IMR-90 (cell line): ENCODE measurements around the gene ERCC6. TPM values are rescaled to one million over a fixed set of nuclear protein-coding genes. Genes with fewer than 3 reads are reported as not detected.

Source experiments
- ATAC-seq: fragments of 200-7000 bp; cut with Tn5 transposase; 2 replicates; pipeline ENCODE4 v1.9.1; 2020; ENCODE audit warnings: low read depth, mild to moderate bottlenecking, moderate library complexity
- BruUV-seq: library from RNA; stranded (reverse); fragments of 400-500 nt; replicated peaks from 2 replicates; lab custom pipeline; 2021; lab: Mats Ljungman, UMichigan
- CTCF ChIA-PET: fragments of 300-600 bp; formaldehyde crosslinking; extraction: SDS; loops from one replicate; lab custom pipeline; 2021; ENCODE audit warnings: antibody characterized with exemption; lab: Yijun Ruan, JAX
- POLR2A ChIA-PET: fragments of 300-600 bp; sonication (Branson Sonifier 250); formaldehyde crosslinking; loops from one replicate; lab custom pipeline; 2022; ENCODE audit warnings: antibody characterized with exemption; ENCODE audit not compliant: unreplicated experiment; lab: Charles Lee
- DNase-seq: peaks from one replicate; pipeline ENCODE4 v3.0.0; 2013
- H2AFZ ChIP-seq: replicated peaks from 2 replicates; pipeline ENCODE3; 2013; ENCODE audit warnings: low read length, mild to moderate bottlenecking; ENCODE audit not compliant: poor library complexity
- H2AK5ac ChIP-seq: 2 replicates; pipeline ENCODE4 v1.6.1; 2013; ENCODE audit warnings: low read depth, low read length, inconsistent platforms
- H2AK9ac ChIP-seq: replicated peaks from 2 replicates; pipeline ENCODE3; 2013; ENCODE audit warnings: mild to moderate bottlenecking, low read depth, low read length, moderate library complexity; ENCODE audit not compliant: poor library complexity
- H2BK120ac ChIP-seq: 2 replicates; pipeline ENCODE4 v1.6.1; 2013; ENCODE audit warnings: low read depth, low read length, inconsistent platforms
- H2BK15ac ChIP-seq: 3 replicates; pipeline ENCODE4 v1.6.1; 2013; ENCODE audit warnings: low read depth, low read length, inconsistent platforms
- H2BK20ac ChIP-seq: 2 replicates; pipeline ENCODE4 v1.6.1; 2013; ENCODE audit warnings: low read depth, mild to moderate bottlenecking, inconsistent platforms, low read length, moderate library complexity
- H2BK5ac ChIP-seq: 2 replicates; pipeline ENCODE4 v1.6.1; 2013; ENCODE audit warnings: mild to moderate bottlenecking, low read depth, low read length, inconsistent platforms; ENCODE audit not compliant: poor library complexity, severe bottlenecking
- H3K14ac ChIP-seq: replicated peaks from 2 replicates; pipeline ENCODE4 v1.6.1; 2013; ENCODE audit warnings: low read depth, low read length, inconsistent platforms
- H3K18ac ChIP-seq: 2 replicates; pipeline ENCODE4 v1.6.1; 2013; ENCODE audit warnings: low read depth, low read length, control low read depth
- H3K23ac ChIP-seq: 2 replicates; pipeline ENCODE4 v1.6.1; 2013; ENCODE audit warnings: low read depth, low read length, inconsistent platforms
- H3K27ac ChIP-seq: 2 replicates; pipeline ENCODE4 v1.5.1; 2013; ENCODE audit warnings: mild to moderate bottlenecking, control low read depth, low read length; ENCODE audit not compliant: insufficient read depth
- H3K27me3 ChIP-seq: 2 replicates; pipeline ENCODE4 v1.6.1; 2013; ENCODE audit warnings: low read length; ENCODE audit not compliant: control insufficient read depth, insufficient read depth
- H3K36me3 ChIP-seq: 2 replicates; pipeline ENCODE4 v1.6.1; 2013; ENCODE audit warnings: low read length, mixed read lengths; ENCODE audit not compliant: control insufficient read depth, insufficient read depth
- H3K4ac ChIP-seq: 2 replicates; pipeline ENCODE4 v1.6.1; 2013; ENCODE audit warnings: low read depth, low read length, inconsistent platforms
- H3K4me1 ChIP-seq: 2 replicates; pipeline ENCODE4 v1.6.1; 2013; ENCODE audit warnings: low read length, mixed read lengths; ENCODE audit not compliant: control insufficient read depth, insufficient read depth
- H3K4me2 ChIP-seq: 2 replicates; pipeline ENCODE4 v1.6.1; 2013; ENCODE audit warnings: low read depth, mild to moderate bottlenecking, control low read depth, low read length, moderate library complexity
- H3K4me3 ChIP-seq: 2 replicates; pipeline ENCODE4 v1.5.1; 2013; ENCODE audit warnings: low read depth, mild to moderate bottlenecking, control low read depth, low read length, moderate library complexity; ENCODE audit not compliant: insufficient read depth
- H3K56ac ChIP-seq: 2 replicates; pipeline ENCODE4 v1.6.1; 2013; ENCODE audit warnings: low read length, inconsistent platforms; ENCODE audit not compliant: insufficient read depth; ENCODE audit errors: extremely low read depth
- H3K79me1 ChIP-seq, 2 experiments: 2 replicates each; pipeline ENCODE4 v1.6.1; 2013; ENCODE audit warnings: low read length in 2 of 2, inconsistent platforms in 1 of 2, low read depth in 1 of 2
- H3K9ac ChIP-seq: 2 replicates; pipeline ENCODE4 v1.6.1; 2013; ENCODE audit warnings: low read depth, low read length, control low read depth
- H3K9me1 ChIP-seq: 2 replicates; pipeline ENCODE4 v1.6.1; 2013; ENCODE audit warnings: low read length, inconsistent platforms; ENCODE audit not compliant: insufficient read depth
- H3K9me3 ChIP-seq: 2 replicates; pipeline ENCODE4 v1.6.1; 2013; ENCODE audit warnings: low read length; ENCODE audit not compliant: control insufficient read depth, insufficient read depth
- H4K20me1 ChIP-seq: 2 replicates; pipeline ENCODE4 v1.6.1; 2013; ENCODE audit warnings: low read length, inconsistent platforms; ENCODE audit not compliant: insufficient read depth
- H4K5ac ChIP-seq: 2 replicates; pipeline ENCODE4 v1.6.1; 2013; ENCODE audit warnings: mild to moderate bottlenecking, low read depth, low read length, control low read depth
- H4K8ac ChIP-seq, 2 experiments: 2 replicates each; pipeline ENCODE4 v1.6.1; 2013; ENCODE audit warnings: low read depth in 2 of 2, low read length in 2 of 2, control low read depth in 1 of 2, inconsistent platforms in 1 of 2
- H4K91ac ChIP-seq: 2 replicates; pipeline ENCODE4 v1.6.1; 2013; ENCODE audit warnings: low read depth, low read length, inconsistent platforms; ENCODE audit not compliant: insufficient read depth
- BHLHE40 ChIP-seq: fragments of 150-350 bp; IDR thresholded peaks from 2 replicates; pipeline ENCODE4 v1.6.1; 2016; ENCODE audit warnings: mild to moderate bottlenecking, low read depth, low read length
- CHD1 ChIP-seq: IDR thresholded peaks from 2 replicates; pipeline ENCODE4 v1.6.1; 2012; ENCODE audit warnings: low read depth, low read length, improper control_type of control experiment
- SMC3 ChIP-seq: fragments of 150-350 bp; IDR thresholded peaks from 2 replicates; pipeline ENCODE4 v1.6.1; 2016; ENCODE audit warnings: low read depth, mild to moderate bottlenecking, antibody characterized with exemption, low read length, moderate library complexity
- WGBS, 2 experiments: methylation state at CpG; one replicate each; pipeline versions ENCODE4 v1.1.5 to v1.1.7; 2013; ENCODE audit warnings: missing lambda C conversion rate in 2 of 2; ENCODE audit not compliant: insufficient read length in 1 of 2; ENCODE audit errors: extremely low coverage in 2 of 2; 5-methylcytosine and 5-hydroxymethylcytosine counted together
- dilution Hi-C: fragments of 300-500 bp; cut with HindIII; formaldehyde crosslinking; loops from one replicate; pipeline ENCODE4 v1.14.3; 2018; ENCODE audit warnings: low sequenced_read_pairs; ENCODE audit not compliant: unreplicated experiment
- in situ Hi-C: fragments of 300-500 bp; cut with MboI; formaldehyde crosslinking; loops from 3 replicates; pipeline ENCODE4 v1.14.3; 2019; ENCODE audit warnings: low sequenced_read_pairs, inconsistent platforms, mixed read lengths
- intact Hi-C: fragments of 100-400 bp; cut with micrococcal nuclease; formaldehyde crosslinking; loops from 2 replicates; pipeline ENCODE4 v1.10.0; 2022
- polyA plus RNA-seq, 3 experiments: library from polyadenylated mRNA; depleted of rRNA; stranded (reverse); fragments of >200 nt; gene quantifications; 2 replicates each; pipeline ENCODE4 v1.2.3, GENCODE V29; 2012; ENCODE audit warnings: low replicate concordance in 1 of 3
- total RNA-seq: library from RNA; depleted of rRNA; stranded (reverse); fragments of >200 nt; gene quantifications from 2 replicates; pipeline ENCODE4 v1.2.3, GENCODE V29; 2012

Gene ERCC6
- total and polyA plus RNA-seq, 2 of the 4 experiments (the other 2 are of a cell fraction), result 7.3 to 14.9 TPM

DNA sequence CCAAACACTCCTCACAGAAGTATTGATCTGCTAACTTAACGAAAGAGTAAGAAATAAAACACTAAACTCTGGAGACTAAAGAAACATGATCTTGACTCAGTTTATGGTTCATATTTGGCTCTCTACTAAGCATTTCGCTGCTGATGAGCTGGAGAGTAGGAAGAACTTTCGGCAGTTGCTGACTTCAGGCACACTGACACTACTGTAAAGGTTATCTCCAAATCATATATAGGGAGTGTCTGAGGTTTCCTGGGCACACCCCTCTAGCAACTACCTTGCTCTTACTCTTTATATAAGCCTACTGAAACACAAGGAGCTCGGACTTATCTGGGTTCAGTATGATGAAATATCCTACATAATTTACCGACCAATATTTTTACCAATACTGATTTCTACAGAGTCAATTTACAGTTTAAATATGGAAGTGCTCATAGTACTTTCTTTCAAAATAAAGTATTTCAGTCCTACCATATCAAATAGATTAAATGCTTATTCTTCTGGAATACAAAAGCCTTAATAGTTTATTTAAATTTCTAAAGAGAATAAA lies 39.5 kb downstream of the ERCC6 start:
- H3K56ac ChIP-seq, result no peak overlapping the region
- no peak overlapping the region for H3K18ac ChIP-seq
- no peaks in the 10 kb centered on the region for H3K27me3 ChIP-seq
- TF ChIP-seq BHLHE40 (no peak), CHD1 (no peak), SMC3 (no peak)
- ChIA-PET POLR2A (no interaction called here), CTCF (interaction anchor here (1.0 to 1.2 kb wide), 2 partner anchors 92 to 1268 kb away, joined by 3 read pairs; no protein-coding TSS in a partner anchor)
- H2BK5ac ChIP-seq, result no peak overlapping the region
- dilution Hi-C loops (no loop called here), in situ Hi-C loops (no loop called here), intact Hi-C loops (no loop called here)
- no peak overlapping the region for H4K91ac ChIP-seq
- H3K36me3 ChIP-seq, result no peaks in the 10 kb centered on the region
- H2BK20ac ChIP-seq, result no peak overlapping the region
- H3K9ac ChIP-seq, result no peak overlapping the region
- H2AK9ac ChIP-seq, result no peak overlapping the region
- H2BK120ac ChIP-seq, result no peak overlapping the region
- no peak overlapping the region for H3K23ac ChIP-seq
- H4K8ac ChIP-seq, result no peak overlapping the region
- no peaks in the 10 kb centered on the region for H3K9me3 ChIP-seq
- no TSS peak for BruUV-seq
- ATAC-seq (no peak), DNase-seq (no peak)
- no peak overlapping the region for H3K4ac ChIP-seq
- no peak overlapping the region for H4K5ac ChIP-seq
- H3K27ac ChIP-seq, result no peak overlapping the region
- no peak overlapping the region for H2AK5ac ChIP-seq
- H3K9me1 ChIP-seq, result no peaks in the 10 kb centered on the region; the same call in 1 of the 2 replicates
- H2AFZ ChIP-seq, result no peak overlapping the region
- no CpG with 5 or more reads among the region's 5 CpGs for WGBS, 2 experiments
- H3K4me1 ChIP-seq, result no peaks in the 10 kb centered on the region
- no peaks in the 10 kb centered on the region for H3K79me1 ChIP-seq
- H3K4me2 ChIP-seq, result no peak overlapping the region
- H3K4me3 ChIP-seq, result no peak overlapping the region
- H3K14ac ChIP-seq, result no peak overlapping the region
- no peak overlapping the region for H2BK15ac ChIP-seq
- no peaks in the 10 kb centered on the region for H4K20me1 ChIP-seq
